Measurements from ENCODE around the gene LRRC7.
A peak's percentile ranks its signal among the peaks of the same experiment; 100 is the strongest.

LRRC7 gene

GRCh38 chr1:69754521-69754920 lies 186.8 kb downstream of the LRRC7 start:
- Mint-ChIP-seq H3K27me3 (ENCODE audit: low read depth) (no peaks in the 10 kb centered on the region), H3K9me3 (no peaks in the 10 kb centered on the region), H3K4me1 (peaks cover 3% of the 10 kb centered on the region), H3K27ac (no peak overlapping the region), H3K36me3 (ENCODE audit: low read depth) (no peaks in the 10 kb centered on the region), H3K4me3 (no peak overlapping the region)
- TF ChIP-seq CTCF (IDR thresholded peaks at IDR 0.05; ENCODE audit: unreplicated experiment in 3 of 3), result no peak

- H3K36me3 Mint-ChIP-seq (ENCODE audit: low read depth), result no peaks in the 10 kb centered on the region
- H3K4me1 Mint-ChIP-seq, result peaks cover 3% of the 10 kb centered on the region
- no peak overlapping the region for H3K4me3 Mint-ChIP-seq
- no peak overlapping the region for H3K27ac Mint-ChIP-seq
- no peaks in the 10 kb centered on the region for H3K27me3 Mint-ChIP-seq (ENCODE audit: low read depth)
- TF ChIP-seq CTCF (IDR thresholded peaks at IDR 0.05; ENCODE audit: unreplicated experiment in 3 of 3), result no peak
- H3K9me3 Mint-ChIP-seq, result no peaks in the 10 kb centered on the region
Observed at GRCh38 chr1:69755647-69756046, 187.9 kb downstream of the LRRC7 start.

- Mint-ChIP-seq H3K27ac (peak overlapping the region in 2 of 3 experiments; percentile 16 to 47), H3K4me3 (no peak overlapping the region), H3K27me3 (ENCODE audit: low read depth) (no peaks in the 10 kb centered on the region), H3K4me1 (peaks cover 19% of the 10 kb centered on the region), H3K36me3 (ENCODE audit: low read depth) (no peaks in the 10 kb centered on the region), H3K9me3 (no peaks in the 10 kb centered on the region)
- TF ChIP-seq CTCF (IDR thresholded peaks at IDR 0.05; ENCODE audit: unreplicated experiment in 3 of 3), result no peak
Observed at GRCh38 chr1:69765951-69766350, 198.2 kb downstream of the LRRC7 start.

- H3K27me3 Mint-ChIP-seq (ENCODE audit: low read depth), result no peaks in the 10 kb centered on the region
- H3K4me3 Mint-ChIP-seq, result no peak overlapping the region
Observed at GRCh38 chr1:69766431-69767180, 198.9 kb downstream of the LRRC7 start.

GRCh38 chr1:69776555-69776954 lies 208.8 kb downstream of the LRRC7 start:
- H3K27me3 Mint-ChIP-seq (ENCODE audit: low read depth), result no peaks in the 10 kb centered on the region

More at GRCh38 chr1:69766431-69767180, 198.9 kb downstream of the LRRC7 start:
- peaks cover 19% of the 10 kb centered on the region for H3K4me1 Mint-ChIP-seq
- no peaks in the 10 kb centered on the region for H3K9me3 Mint-ChIP-seq
- H3K36me3 Mint-ChIP-seq (ENCODE audit: low read depth), result no peaks in the 10 kb centered on the region
- TF ChIP-seq CTCF (IDR thresholded peaks at IDR 0.05; ENCODE audit: unreplicated experiment in 3 of 3), result no peak
- H3K27ac Mint-ChIP-seq, result peak overlapping the region in 2 of 3 experiments; percentile 16 to 47

More at GRCh38 chr1:69776555-69776954, 208.8 kb downstream of the LRRC7 start:
- H3K36me3 Mint-ChIP-seq (ENCODE audit: low read depth), result no peaks in the 10 kb centered on the region
- no peaks in the 10 kb centered on the region for H3K9me3 Mint-ChIP-seq
- H3K4me3 Mint-ChIP-seq, result no peak overlapping the region
- H3K4me1 Mint-ChIP-seq, result no peaks in the 10 kb centered on the region
- no peak for TF ChIP-seq CTCF (IDR thresholded peaks at IDR 0.05; ENCODE audit: unreplicated experiment in 3 of 3)
- H3K27ac Mint-ChIP-seq, result no peak overlapping the region
